HCT116 (cell line): Measurements from ENCODE around the gene PM20D1. TPM values are rescaled to one million over a fixed set of nuclear protein-coding genes. Genes with fewer than 3 reads are reported as not detected.

ENCODE experiments used
- ATAC-seq: fragments of 200-7000 bp; cut with Tn5 transposase; 2 replicates; pipeline ENCODE4 v1.9.1; 2020; ENCODE audit warnings: mild to moderate bottlenecking, moderate library complexity
- BruUV-seq: library from RNA; stranded (reverse); fragments of 400-500 nt; replicated peaks from 2 replicates; lab custom pipeline; 2021; lab: Mats Ljungman, UMichigan
- CTCF ChIA-PET: fragments of 300-600 bp; sonication (Branson Sonifier 250); formaldehyde crosslinking; loops from one replicate; lab custom pipeline; 2021; ENCODE audit warnings: antibody characterized with exemption; lab: Charles Lee
- POLR2A ChIA-PET: fragments of 300-600, 350-600 bp; sonication (Branson Sonifier 250); formaldehyde crosslinking; loops from one replicate; lab custom pipeline; 2021; ENCODE audit warnings: antibody characterized with exemption; lab: Charles Lee
- RAD21 ChIA-PET, 2 experiments: fragments of 300-600 bp; sonication (Branson Sonifier 250); formaldehyde crosslinking; loops; one replicate each; lab custom pipeline; 2023; ENCODE audit warnings: low total read pairs in 2 of 2; ENCODE audit not compliant: uncharacterized antibody in 2 of 2, unreplicated experiment in 2 of 2, low non-redundant PET in 1 of 2; lab: Charles Lee
- DNase-seq: peaks from one replicate; pipeline ENCODE4 v3.0.0-alpha.2; 2010; ENCODE audit warnings: low read depth, low spot score
- H2AFZ ChIP-seq: fragments of 200-600 bp; shearing (Covaris generic), sonication (generic); 2 replicates; pipeline ENCODE4 v1.6.1; 2017; ENCODE audit warnings: low read depth, mixed run types, mixed read lengths, antibody characterized with exemption, low read length; ENCODE audit not compliant: poor library complexity, severe bottlenecking
- H3K27ac ChIP-seq: 2 replicates; pipeline ENCODE4 v1.5.1; 2012; ENCODE audit warnings: low read depth, low read length
- H3K27me3 ChIP-seq: fragments of 200-600 bp; sonication (generic); 2 replicates; pipeline ENCODE4 v1.6.1; 2016; ENCODE audit warnings: mixed run types, low read length, mixed read lengths; ENCODE audit not compliant: insufficient read depth
- H3K36me3 ChIP-seq, 2 experiments: fragments of 200-500 bp in 1 of 2; fragments of 200-600 bp in 1 of 2; sonication (Bioruptor generic) in 1 of 2; sonication (generic) in 1 of 2; 2 replicates each; pipeline versions ENCODE4 v1.5.1 to v1.6.1; 2014 to 2016; ENCODE audit warnings: low read length in 2 of 2, inconsistent platforms in 1 of 2, mixed read lengths in 1 of 2, mixed run types in 1 of 2; ENCODE audit not compliant: insufficient read depth in 2 of 2, control insufficient read depth in 1 of 2
- H3K4me1 ChIP-seq, 2 experiments: fragments of 200-600 bp in 1 of 2; sonication (generic) in 1 of 2; 2 replicates each; pipeline versions ENCODE4 v1.5.1 to v1.6.1; 2012 to 2017; ENCODE audit warnings: low read length in 2 of 2, inconsistent platforms in 1 of 2, mild to moderate bottlenecking in 1 of 2, mixed read lengths in 1 of 2, mixed run types in 1 of 2, moderate library complexity in 1 of 2; ENCODE audit not compliant: insufficient read depth in 2 of 2, control insufficient read depth in 1 of 2
- H3K4me2 ChIP-seq: fragments of 200-600 bp; sonication (generic); 2 replicates; pipeline ENCODE4 v1.6.1; 2017; ENCODE audit warnings: mixed run types, low read length, mixed read lengths
- H3K4me3 ChIP-seq, 2 experiments: fragments of 200-600 bp in 1 of 2; sonication (generic) in 1 of 2; replicated peaks in 1 of 2; 2 replicates each; pipeline ENCODE4 v1.5.1; 2011 to 2016; ENCODE audit warnings: low read length in 2 of 2, control low read depth in 1 of 2, low read depth in 1 of 2, mild to moderate bottlenecking in 1 of 2, mixed read lengths in 1 of 2, mixed run types in 1 of 2
- H3K79me2 ChIP-seq: fragments of 200-600 bp; sonication (generic); 2 replicates; pipeline ENCODE4 v1.6.1; 2017; ENCODE audit warnings: mild to moderate bottlenecking, mixed run types, low read length, moderate library complexity, mixed read lengths; ENCODE audit not compliant: insufficient read depth
- H3K9ac ChIP-seq: fragments of 200-600 bp; sonication (generic); 2 replicates; pipeline ENCODE4 v1.6.1; 2016; ENCODE audit warnings: low read length, mixed read lengths
- H3K9me2 ChIP-seq: fragments of 200-600 bp; sonication (generic), shearing (Covaris generic); 2 replicates; pipeline ENCODE4 v1.6.1; 2017; ENCODE audit warnings: mixed run types, mild to moderate bottlenecking, moderate library complexity; ENCODE audit not compliant: insufficient read depth
- H3K9me3 ChIP-seq, 2 experiments: fragments of 200-500 bp in 1 of 2; fragments of 200-600 bp in 1 of 2; sonication (Bioruptor generic) in 1 of 2; sonication (generic) in 1 of 2; 2 replicates each; pipeline ENCODE4 v1.6.1; 2014 to 2017; ENCODE audit warnings: low read length in 2 of 2, mixed read lengths in 2 of 2, inconsistent platforms in 1 of 2, low read depth in 1 of 2, mild to moderate bottlenecking in 1 of 2, mixed run types in 1 of 2, moderate library complexity in 1 of 2; ENCODE audit not compliant: control insufficient read depth in 1 of 2, insufficient read depth in 1 of 2
- H4K20me1 ChIP-seq: fragments of 200-600 bp; sonication (generic), shearing (Covaris generic); 2 replicates; pipeline ENCODE4 v1.6.1; 2017; ENCODE audit warnings: mixed run types, mild to moderate bottlenecking, moderate library complexity; ENCODE audit not compliant: insufficient read depth
- EGR1 ChIP-seq: IDR thresholded peaks from 2 replicates; pipeline ENCODE4 v1.6.1; 2012; ENCODE audit warnings: low read depth
- EZH2phosphoT487 ChIP-seq: fragments of 200-600 bp; IDR thresholded peaks from 2 replicates; pipeline ENCODE4 v1.6.1; 2018; ENCODE audit warnings: antibody characterized with exemption, borderline replicate concordance
- MAX ChIP-seq: IDR thresholded peaks from 2 replicates; pipeline ENCODE4 v1.6.1; 2012
- POLR2A ChIP-seq: IDR thresholded peaks from 2 replicates; pipeline ENCODE4 v1.7.0; 2011; ENCODE audit warnings: borderline replicate concordance; ENCODE audit not compliant: insufficient read depth, insufficient read length; ENCODE audit errors: extremely low read depth
- POLR2AphosphoS5 ChIP-seq: IDR thresholded peaks from 2 replicates; pipeline ENCODE4 v1.6.1; 2011; ENCODE audit warnings: mild to moderate bottlenecking, low read depth, low read length, moderate library complexity
- RAD21 ChIP-seq: IDR thresholded peaks from 2 replicates; pipeline ENCODE4 v1.6.1; 2012; ENCODE audit warnings: low read depth, mild to moderate bottlenecking
- REST ChIP-seq: IDR thresholded peaks from 2 replicates; pipeline ENCODE4 v1.6.1; 2012; ENCODE audit warnings: low read depth
- SIN3A ChIP-seq: IDR thresholded peaks from 2 replicates; pipeline ENCODE4 v1.6.1; 2012; ENCODE audit warnings: low read depth
- SP1 ChIP-seq: IDR thresholded peaks from 2 replicates; pipeline ENCODE4 v1.6.1; 2012; ENCODE audit warnings: low read depth
- SRF ChIP-seq: IDR thresholded peaks from 2 replicates; pipeline ENCODE4 v1.6.1; 2012; ENCODE audit warnings: low read depth
- TCF7L2 ChIP-seq: IDR thresholded peaks from 2 replicates; pipeline ENCODE4 v1.7.0; 2011; ENCODE audit warnings: borderline replicate concordance, inconsistent platforms; ENCODE audit not compliant: insufficient read depth, insufficient read length; ENCODE audit errors: extremely low read depth
- ZBTB33 ChIP-seq: IDR thresholded peaks from 2 replicates; pipeline ENCODE4 v1.6.1; 2011; ENCODE audit warnings: mild to moderate bottlenecking, low read length, moderate library complexity; ENCODE audit not compliant: insufficient replicate concordance; ENCODE audit errors: extremely low read depth
- ZNF274 ChIP-seq: fragments of 200-500 bp; sonication (Bioruptor generic); IDR thresholded peaks from 2 replicates; pipeline ENCODE4 v1.6.1; 2014; ENCODE audit warnings: mild to moderate bottlenecking, low read depth, low read length, inconsistent platforms
- intact Hi-C: fragments of 100-400 bp; cut with micrococcal nuclease; formaldehyde crosslinking; loops from 2 replicates; pipeline ENCODE4 v1.10.0; 2022
- total RNA-seq: library from RNA; stranded (reverse); gene quantifications from one replicate; pipeline ENCODE4 v1.2.1, GENCODE V29; 2021; ENCODE audit not compliant: unreplicated experiment

Gene PM20D1
- total RNA-seq, 1 experiment from 2014 or later: not detected

- peak overlapping the region; percentile 50 for H3K4me2 ChIP-seq
- H2AFZ ChIP-seq: no peak overlapping the region
- ChIA-PET CTCF (interaction anchor here (1.7 to 1.8 kb wide), 2 partner anchors 13 to 172 kb away, joined by 5 read pairs; no protein-coding TSS in a partner anchor), POLR2A (interaction anchor here (1.1 kb wide), 1 partner anchor 13 kb away, joined by 3 read pairs; no protein-coding TSS in a partner anchor), RAD21 (no interaction called here)
- no peaks in the 10 kb centered on the region for H3K9me3 ChIP-seq
- no peak for ATAC-seq
- intact Hi-C loops: no loop called here
- H3K9ac ChIP-seq: no peak overlapping the region
- TF ChIP-seq EGR1 (peak; percentile 84), REST (no peak)
- peaks cover 19% of the 10 kb centered on the region; the same call in 1 of the 2 replicates for H3K79me2 ChIP-seq
- H3K4me1 ChIP-seq: peaks cover 7 to 12% of the 10 kb centered on the region in 2 experiments
- H4K20me1 ChIP-seq: no peaks in the 10 kb centered on the region
- H3K27ac ChIP-seq: no peak overlapping the region; the same call in 1 of the 2 replicates
- peaks cover 6 to 15% of the 10 kb centered on the region in 2 experiments; a peak in 2 of 4 replicates for H3K36me3 ChIP-seq
- BruUV-seq: no TSS peak
- H3K27me3 ChIP-seq: no peaks in the 10 kb centered on the region
- H3K4me3 ChIP-seq: no peak overlapping the region
- no peaks in the 10 kb centered on the region for H3K9me2 ChIP-seq
- no peak for DNase-seq
These were observed 44.7 kb downstream of the PM20D1 start for GRCh38 chr1:205805082-205805711.

- Histone ChIP-seq H3K27me3 (no peaks in the 10 kb centered on the region), H3K4me2 (no peak overlapping the region), H4K20me1 (no peaks in the 10 kb centered on the region), H3K4me3 (no peak overlapping the region), H3K9me3 (no peaks in the 10 kb centered on the region), H3K27ac (no peak overlapping the region), H3K79me2 (peaks cover 16% of the 10 kb centered on the region; the same call in 1 of the 2 replicates), H3K36me3 (peaks cover 2 to 11% of the 10 kb centered on the region in 2 experiments; a peak in 2 of 4 replicates), H3K9ac (no peak overlapping the region), H3K4me1 (peaks cover 7 to 12% of the 10 kb centered on the region in 2 experiments), H3K9me2 (no peaks in the 10 kb centered on the region), H2AFZ (no peak overlapping the region)
- intact Hi-C loops: no loop called here
- ChIA-PET RAD21 (no interaction called here), POLR2A (interaction anchor here (1.1 kb wide), 1 partner anchor 13 kb away, joined by 3 read pairs; no protein-coding TSS in a partner anchor), CTCF (interaction anchor here (1.7 to 1.8 kb wide), 2 partner anchors 13 to 173 kb away, joined by 5 read pairs; no protein-coding TSS in a partner anchor)
- ATAC-seq: no peak
- DNase-seq: no peak
- no TSS peak for BruUV-seq
- TF ChIP-seq EZH2phosphoT487: no peak
- TF ChIP-seq ZNF274: no peak
- TF ChIP-seq POLR2AphosphoS5: no peak
- no peak for TF ChIP-seq SP1
- TF ChIP-seq SIN3A: no peak
- no peak for TF ChIP-seq POLR2A
- TF ChIP-seq ZBTB33: no peak
- TF ChIP-seq RAD21: no peak
- TF ChIP-seq TCF7L2: no peak
- TF ChIP-seq MAX: no peak
- TF ChIP-seq SRF: no peak
These were observed 45.3 kb downstream of the PM20D1 start for GRCh38 chr1:205804605-205805004.
